H1 (cell line): ENCODE data around the gene CSF1. TPM values are rescaled to one million over a fixed set of nuclear protein-coding genes. Genes with fewer than 3 reads are reported as not detected.

Experiments
- CTCF ChIA-PET: fragments of 300-600 bp; sonication (Branson Sonifier 250); formaldehyde crosslinking; loops from one replicate; lab custom pipeline; 2021; ENCODE audit not compliant: partially characterized antibody; lab: Charles Lee
- POLR2A ChIA-PET: fragments of 300-600 bp; sonication (Branson Sonifier 250); formaldehyde crosslinking; loops from one replicate; lab custom pipeline; 2021; ENCODE audit warnings: inconsistent platforms; ENCODE audit not compliant: partially characterized antibody; lab: Charles Lee
- DNase-seq, 2 experiments: peaks; one replicate each; pipeline versions ENCODE4 v3.0.0 to v3.0.0-alpha.2; 2010 to 2022; ENCODE audit warnings: low spot score in 2 of 2, low read depth in 1 of 2, mixed read lengths in 1 of 2
- FAIRE-seq: peaks from 2 replicates; lab custom pipeline; 2011; peaks lifted over from hg19 to GRCh38; lab: Jason Lieb, UNC
- H2AFZ ChIP-seq: 2 replicates; pipeline ENCODE4 v1.8.1; 2012; ENCODE audit warnings: low read length, inconsistent platforms
- H2AK5ac ChIP-seq: 2 replicates; pipeline ENCODE4 v1.6.1; 2013; ENCODE audit warnings: low read depth, low read length
- H2BK120ac ChIP-seq: replicated peaks from 2 replicates; pipeline ENCODE3; 2013; ENCODE audit warnings: low read depth, low read length, inconsistent platforms
- H2BK12ac ChIP-seq: 2 replicates; pipeline ENCODE4 v1.6.1; 2013; ENCODE audit warnings: low read depth, low read length
- H2BK15ac ChIP-seq: 2 replicates; pipeline ENCODE4 v1.6.1; 2013; ENCODE audit warnings: low read length
- H2BK20ac ChIP-seq: 2 replicates; pipeline ENCODE4 v1.6.1; 2013; ENCODE audit warnings: low read length
- H2BK5ac ChIP-seq: 2 replicates; pipeline ENCODE4 v1.6.1; 2013; ENCODE audit warnings: low read depth, low read length
- H3K14ac ChIP-seq: 2 replicates; pipeline ENCODE4 v1.6.1; 2013; ENCODE audit warnings: inconsistent platforms; ENCODE audit not compliant: insufficient read length
- H3K18ac ChIP-seq: 2 replicates; pipeline ENCODE4 v1.6.1; 2013; ENCODE audit warnings: low read length; ENCODE audit errors: extremely low read depth
- H3K23ac ChIP-seq: 2 replicates; pipeline ENCODE4 v1.6.1; 2013; ENCODE audit warnings: inconsistent platforms; ENCODE audit not compliant: insufficient read length
- H3K23me2 ChIP-seq: 2 replicates; pipeline ENCODE4 v1.6.1; 2013; ENCODE audit warnings: low read depth, low read length
- H3K27ac ChIP-seq: 2 replicates; pipeline ENCODE4 v1.6.1; 2011; ENCODE audit warnings: low read depth, low read length, inconsistent platforms
- H3K27me3 ChIP-seq, 4 experiments: replicated peaks in 1 of 4; 1 replicate in 1 of 4; 2 replicates in 3 of 4; pipeline versions ENCODE4 v1.6.1 to v1.8.1; 2011 to 2013; ENCODE audit warnings: low read length in 3 of 4, mild to moderate bottlenecking in 3 of 4, inconsistent platforms in 2 of 4, mixed read lengths in 2 of 4, moderate library complexity in 1 of 4; ENCODE audit not compliant: control insufficient read depth in 3 of 4, insufficient read depth in 3 of 4; ENCODE audit errors: extremely low read depth in 1 of 4
- H3K36me3 ChIP-seq, 4 experiments: 2 replicates each; pipeline versions ENCODE4 v1.6.1 to v1.8.1; 2011 to 2013; ENCODE audit warnings: mild to moderate bottlenecking in 4 of 4, low read length in 3 of 4, moderate library complexity in 2 of 4, control low read depth in 1 of 4, inconsistent platforms in 1 of 4; ENCODE audit not compliant: insufficient read depth in 4 of 4, control insufficient read depth in 2 of 4
- H3K4ac ChIP-seq: replicated peaks from 2 replicates; pipeline ENCODE3; 2013; ENCODE audit warnings: low read length, low read depth, mixed read lengths, inconsistent platforms; ENCODE audit not compliant: insufficient read length
- H3K4me1 ChIP-seq, 4 experiments: replicated peaks in 1 of 4; 1 replicate in 1 of 4; 2 replicates in 3 of 4; pipeline versions ENCODE4 v1.6.1 to v1.8.1; 2011 to 2013; ENCODE audit warnings: low read length in 3 of 4, inconsistent platforms in 2 of 4, mixed read lengths in 1 of 4; ENCODE audit not compliant: insufficient read depth in 4 of 4, control insufficient read depth in 3 of 4
- H3K4me2 ChIP-seq, 2 experiments: 2 replicates each; pipeline versions ENCODE4 v1.6.1 to v1.8.1; 2011 to 2013; ENCODE audit warnings: low read depth in 2 of 2, low read length in 2 of 2, control low read depth in 1 of 2, inconsistent platforms in 1 of 2, mild to moderate bottlenecking in 1 of 2; ENCODE audit not compliant: insufficient read depth in 1 of 2
- H3K4me3 ChIP-seq, 4 experiments: fragments of 200-600, 300-600 bp in 1 of 4; sonication (generic), shearing (Covaris generic), sonication (Bioruptor Twin) in 1 of 4; 2 replicates each; pipeline versions ENCODE4 v1.5.1 to v1.8.1; 2011 to 2016; ENCODE audit warnings: low read length in 4 of 4, low read depth in 3 of 4, control low read depth in 2 of 4, inconsistent platforms in 2 of 4, mild to moderate bottlenecking in 2 of 4, mixed read lengths in 1 of 4, moderate library complexity in 1 of 4; ENCODE audit not compliant: insufficient read depth in 2 of 4; ENCODE audit errors: extremely low read depth in 1 of 4
- H3K56ac ChIP-seq: replicated peaks from 2 replicates; pipeline ENCODE3; 2013; ENCODE audit warnings: low read depth, mild to moderate bottlenecking, mixed read lengths, low read length, inconsistent platforms; ENCODE audit not compliant: insufficient read length
- H3K79me1 ChIP-seq: 2 replicates; pipeline ENCODE4 v1.6.1; 2013; ENCODE audit warnings: low read depth, low read length, control low read depth
- H3K79me2 ChIP-seq, 2 experiments: 2 replicates each; pipeline versions ENCODE4 v1.6.1 to v1.8.1; 2012 to 2013; ENCODE audit warnings: low read length in 2 of 2, mild to moderate bottlenecking in 2 of 2, inconsistent platforms in 1 of 2; ENCODE audit not compliant: insufficient read depth in 2 of 2, control insufficient read depth in 1 of 2
- H3K9ac ChIP-seq, 4 experiments: replicated peaks in 1 of 4; 1 replicate in 1 of 4; 2 replicates in 3 of 4; pipeline versions ENCODE4 v1.6.1 to v1.8.1; 2011 to 2013; ENCODE audit warnings: low read depth in 3 of 4, low read length in 3 of 4, control low read depth in 2 of 4, mild to moderate bottlenecking in 2 of 4, moderate library complexity in 2 of 4, inconsistent platforms in 1 of 4; ENCODE audit errors: extremely low read depth in 1 of 4
- H3K9me3 ChIP-seq, 2 experiments: 2 replicates each; pipeline versions ENCODE4 v1.6.1 to v1.8.1; 2012 to 2013; ENCODE audit warnings: mild to moderate bottlenecking in 2 of 2, moderate library complexity in 2 of 2, control low read depth in 1 of 2, inconsistent platforms in 1 of 2, low read depth in 1 of 2, low read length in 1 of 2, mixed read lengths in 1 of 2; ENCODE audit not compliant: insufficient read depth in 2 of 2
- H4K20me1 ChIP-seq, 2 experiments: replicated peaks in 1 of 2; 2 replicates each; pipeline versions ENCODE3 to v1.8.1; 2011 to 2013; ENCODE audit warnings: inconsistent platforms in 2 of 2, low read length in 2 of 2, mild to moderate bottlenecking in 1 of 2; ENCODE audit not compliant: insufficient read depth in 2 of 2, control insufficient read depth in 1 of 2
- H4K5ac ChIP-seq: 2 replicates; pipeline ENCODE4 v1.6.1; 2013; ENCODE audit warnings: low read length, low read depth, mixed read lengths, inconsistent platforms; ENCODE audit not compliant: insufficient read length
- H4K8ac ChIP-seq: 2 replicates; pipeline ENCODE4 v1.8.0; 2013; ENCODE audit warnings: mild to moderate bottlenecking, moderate library complexity, low read length, inconsistent platforms; ENCODE audit not compliant: insufficient read depth; ENCODE audit errors: extremely low read depth
- H4K91ac ChIP-seq: replicated peaks from 2 replicates; pipeline ENCODE3; 2013; ENCODE audit warnings: low read length, mixed read lengths, inconsistent platforms; ENCODE audit not compliant: insufficient read length
- ATF3 ChIP-seq: IDR thresholded peaks from 2 replicates; pipeline ENCODE4 v1.6.1; 2011; ENCODE audit warnings: low read depth, mild to moderate bottlenecking, low read length; ENCODE audit not compliant: insufficient read depth
- CHD2 ChIP-seq: IDR thresholded peaks from 2 replicates; pipeline ENCODE4 v1.6.1; 2012; ENCODE audit warnings: low read length, improper control_type of control experiment
- FOSL1 ChIP-seq: IDR thresholded peaks from 2 replicates; pipeline ENCODE4 v1.6.1; 2011; ENCODE audit warnings: mild to moderate bottlenecking, low read depth, low read length, moderate library complexity; ENCODE audit not compliant: insufficient read depth
- HDAC2 ChIP-seq, 2 experiments: fragments of 300-600 bp in 1 of 2; sonication (generic) in 1 of 2; IDR thresholded peaks; 2 replicates each; pipeline ENCODE4 v1.6.1; 2011 to 2012; ENCODE audit warnings: low read depth in 2 of 2, low read length in 2 of 2, mild to moderate bottlenecking in 2 of 2, moderate library complexity in 2 of 2, borderline replicate concordance in 1 of 2, inconsistent platforms in 1 of 2
- KDM4A ChIP-seq: IDR thresholded peaks from one replicate; pipeline ENCODE4 v1.7.1; 2012; ENCODE audit warnings: low read depth, mild to moderate bottlenecking, moderate library complexity, low read length, inconsistent platforms; ENCODE audit not compliant: severe bottlenecking
- KDM5A ChIP-seq: fragments of 200-600 bp; IDR thresholded peaks from 2 replicates; pipeline ENCODE4 v1.7.1; 2012; ENCODE audit warnings: mild to moderate bottlenecking, low read length, inconsistent platforms, mixed read lengths
- POLR2AphosphoS5 ChIP-seq: IDR thresholded peaks from 2 replicates; pipeline ENCODE4 v1.6.1; 2011; ENCODE audit warnings: low read depth, low read length
- SAP30 ChIP-seq: fragments of 300-600 bp; sonication (generic); IDR thresholded peaks from 2 replicates; pipeline ENCODE4 v1.7.1; 2012; ENCODE audit warnings: low read length, moderate library complexity, mild to moderate bottlenecking, inconsistent platforms; ENCODE audit not compliant: insufficient read depth, insufficient replicate concordance
- SIN3A ChIP-seq, 2 experiments: IDR thresholded peaks in 1 of 2; conservative IDR thresholded peaks in 1 of 2; 2 replicates each; pipeline ENCODE4 v1.6.1; 2011 to 2012; ENCODE audit warnings: low read length in 2 of 2, improper control_type of control experiment in 1 of 2, low read depth in 1 of 2, mild to moderate bottlenecking in 1 of 2
- SP1 ChIP-seq: IDR thresholded peaks from 2 replicates; pipeline ENCODE4 v1.6.1; 2011; ENCODE audit warnings: low read depth, low read length
- SUZ12 ChIP-seq: fragments of 200-600 bp; sonication (generic); IDR thresholded peaks from 2 replicates; pipeline ENCODE4 v1.6.1; 2012; ENCODE audit warnings: mild to moderate bottlenecking, inconsistent platforms, low read length, moderate library complexity, mixed read lengths
- TAF1 ChIP-seq: IDR thresholded peaks from 2 replicates; pipeline ENCODE4 v1.6.1; 2011; ENCODE audit warnings: mild to moderate bottlenecking, low read depth, low read length
- TCF12 ChIP-seq: IDR thresholded peaks from 2 replicates; pipeline ENCODE4 v1.6.1; 2011; ENCODE audit warnings: low read depth, mild to moderate bottlenecking, low read length
- YY1 ChIP-seq: IDR thresholded peaks from 2 replicates; pipeline ENCODE4 v1.6.1; 2011; ENCODE audit warnings: low read depth, mild to moderate bottlenecking, low read length
- WGBS, 2 experiments: shearing (Covaris generic) in 1 of 2; methylation state at CpG; one replicate each; pipeline versions ENCODE4 v1.1.6 to v1.1.7; 2013 to 2015; ENCODE audit warnings: low lambda C conversion rate in 2 of 2, mixed read lengths in 2 of 2, inconsistent platforms in 1 of 2, low coverage in 1 of 2, missing lambda C conversion rate in 1 of 2; ENCODE audit not compliant: insufficient replicate concordance in 2 of 2, insufficient coverage in 1 of 2, insufficient read length in 1 of 2; ENCODE audit errors: extremely low coverage in 1 of 2, missing lambda C conversion rate in 1 of 2; 5-methylcytosine and 5-hydroxymethylcytosine counted together
- polyA plus RNA-seq, 7 experiments: library from polyadenylated mRNA; depleted of rRNA in 3 of 7; stranded (reverse) in 5 of 7; unstranded in 2 of 7; fragments of >200 nt in 5 of 7; fragments of 200-250 nt in 2 of 7; gene quantifications; 1 replicate in 5 of 7; 2 replicates in 1 of 7; 4 replicates in 1 of 7; pipeline versions ENCODE4 v1.2.1 to v1.2.3, GENCODE V29; 2011 to 2013; ENCODE audit warnings: missing spikeins in 2 of 7, mixed read lengths in 2 of 7
- total RNA-seq: library from RNA; stranded (reverse); fragmentation: NEBNext Ultra II Directional; extraction: Animal tissue kit (Norgen Biotek cat#: 25700); gene quantifications from 2 replicates; pipeline ENCODE4 v1.2.1, GENCODE V29; 2021

The CSF1 gene
- total and polyA plus RNA-seq, 2 of the 8 experiments (the other 6 are each of a cell fraction or from before 2014, with no cell fraction given), result 3.3 to 5.4 TPM

GRCh38 chr1:109935451-109935900 is 24.8 kb downstream of the CSF1 start:
- H3K4me3 ChIP-seq, result no peak overlapping the region
- no peak overlapping the region for H4K5ac ChIP-seq
- H3K56ac ChIP-seq, result no peak overlapping the region
- no peak overlapping the region for H2BK15ac ChIP-seq
- H3K27ac ChIP-seq, result no peak overlapping the region
- no peak overlapping the region for H2BK20ac ChIP-seq
- H3K36me3 ChIP-seq, result no peaks in the 10 kb centered on the region
- no peak overlapping the region for H2AK5ac ChIP-seq
- no peaks in the 10 kb centered on the region for H3K27me3 ChIP-seq
- no peak overlapping the region for H3K9ac ChIP-seq
- 85% methylated on average over 4 of the region's 4 CpGs; no CpG with 5 or more reads in 1 of the 2 experiments for WGBS, 2 experiments
- DNase-seq, result no peak
- H2BK12ac ChIP-seq, result no peak overlapping the region
- FAIRE-seq, result no peak
- ChIA-PET CTCF (interaction anchor here (0.9 to 1.4 kb wide), 3 partner anchors 44 to 129 kb away, joined by 3 to 6 read pairs (median 4); partner anchors contain the start of gene AHCYL1), POLR2A (no interaction called here)
- no peaks in the 10 kb centered on the region for H3K23me2 ChIP-seq
- H3K79me2 ChIP-seq, result no peaks in the 10 kb centered on the region
- no peaks in the 10 kb centered on the region for H4K20me1 ChIP-seq
- no peak overlapping the region for H3K14ac ChIP-seq
- no peaks in the 10 kb centered on the region for H3K79me1 ChIP-seq
- no peak overlapping the region for H2BK120ac ChIP-seq
- no peak overlapping the region for H2BK5ac ChIP-seq
- H2AFZ ChIP-seq, result no peak overlapping the region
- no peak overlapping the region for H4K8ac ChIP-seq
- H3K23ac ChIP-seq, result no peak overlapping the region
- peaks cover 0 to 9% of the 10 kb centered on the region in 2 experiments; a peak in 2 of 4 replicates for H3K9me3 ChIP-seq
- H3K4ac ChIP-seq, result no peak overlapping the region
- H4K91ac ChIP-seq, result no peak overlapping the region
- H3K4me2 ChIP-seq, result no peak overlapping the region
- H3K4me1 ChIP-seq, result peaks cover 2 to 4% (median 2%) of the 10 kb centered on the region in 4 experiments; a peak in 4 of 7 replicates
- no peak overlapping the region; the same call in 1 of the 2 replicates for H3K18ac ChIP-seq
- TF ChIP-seq TCF12 (no peak), ATF3 (no peak), HDAC2 (IDR thresholded peaks at IDR 0.05; ENCODE audit: borderline replicate concordance in 1 of 2, low read depth in 2 of 2, low read length in 2 of 2) (no peak), TAF1 (no peak), SP1 (no peak), POLR2AphosphoS5 (no peak), SUZ12 (no peak), SAP30 (no peak), KDM5A (no peak), SIN3A (conservative IDR thresholded peaks at IDR 0.05 in 1 of 2, IDR thresholded peaks at IDR 0.05 in 1 of 2; ENCODE audit: low read depth in 1 of 2, low read length in 2 of 2) (no peak), CHD2 (no peak), KDM4A (no peak), FOSL1 (no peak), YY1 (no peak)
